ENCODE data around the gene PPP2R2C. TPM values are rescaled to one million over a fixed set of nuclear protein-coding genes. Genes with fewer than 3 reads are reported as not detected.

Gene PPP2R2C
- total RNA-seq, 1 experiment from 2014 or later: not detected

- H3K4me1 ChIP-seq: no peaks in the 10 kb centered on the region
- Mint-ChIP-seq H3K27ac (ENCODE audit: unreplicated experiment) (no peak overlapping the region), H3K4me1 (ENCODE audit: low read depth, unreplicated experiment) (no peaks in the 10 kb centered on the region), H3K36me3 (ENCODE audit: insufficient read depth, unreplicated experiment) (no peaks in the 10 kb centered on the region), H3K9me3 (ENCODE audit: unreplicated experiment) (no peaks in the 10 kb centered on the region), H3K27me3 (ENCODE audit: insufficient read depth, unreplicated experiment) (peaks cover 6% of the 10 kb centered on the region), H3K4me3 (ENCODE audit: unreplicated experiment) (no peak overlapping the region)
- TF ChIP-seq CTCF (IDR thresholded peaks at IDR 0.05; ENCODE audit: insufficient read depth in 1 of 2, low read depth in 1 of 2, low read length in 1 of 2, severe bottlenecking in 1 of 2, unreplicated experiment in 1 of 2): no peak
- ChIA-PET CTCF (interaction anchor here (7.0 kb wide), 1 partner anchor 74 kb away, joined by 88 read pairs; no protein-coding TSS in a partner anchor), POLR2A (no interaction called here)
- no peak for DNase-seq
- no peaks in the 10 kb centered on the region for H3K36me3 ChIP-seq (ENCODE audit: control insufficient read depth, insufficient read depth, low read length)
- H3K9me3 ChIP-seq: no peaks in the 10 kb centered on the region
- no peaks in the 10 kb centered on the region for H3K27me3 ChIP-seq (replicated peaks; ENCODE audit: control insufficient read depth, insufficient read depth, low read length)
- H3K4me3 ChIP-seq (ENCODE audit: low read depth, low read length): no peak overlapping the region
- BruUV-seq (replicated peaks): no TSS peak
- intact Hi-C loops (cut with micrococcal nuclease; ENCODE audit: unreplicated experiment): loop anchor here (10.0 kb wide), 1 partner anchor 331 kb away; no protein-coding TSS in a partner anchor
These were observed 146.6 kb downstream of the PPP2R2C start for GRCh38 chr4:6325788-6326290.

- no peak overlapping the region for H3K4me3 Mint-ChIP-seq (ENCODE audit: unreplicated experiment)
These were observed 147.2 kb downstream of the PPP2R2C start for GRCh38 chr4:6324999-6325787.

More at GRCh38 chr4:6324999-6325787, 147.2 kb downstream of the PPP2R2C start:
- Mint-ChIP-seq H3K27ac (ENCODE audit: unreplicated experiment) (no peak overlapping the region), H3K9me3 (ENCODE audit: unreplicated experiment) (no peaks in the 10 kb centered on the region), H3K27me3 (ENCODE audit: insufficient read depth, unreplicated experiment) (peaks cover 6% of the 10 kb centered on the region), H3K36me3 (ENCODE audit: insufficient read depth, unreplicated experiment) (no peaks in the 10 kb centered on the region), H3K4me1 (ENCODE audit: low read depth, unreplicated experiment) (no peaks in the 10 kb centered on the region)
- CTCF ChIA-PET: interaction anchor here (1.0 to 1.5 kb wide), 3 partner anchors 61 to 74 kb away, joined by 4 read pairs; no protein-coding TSS in a partner anchor
- no peaks in the 10 kb centered on the region for H3K27me3 ChIP-seq (replicated peaks; ENCODE audit: control insufficient read depth, insufficient read depth, low read length)
- intact Hi-C loops (cut with micrococcal nuclease; ENCODE audit: unreplicated experiment): loop anchor here (10.0 kb wide), 1 partner anchor 330 kb away; no protein-coding TSS in a partner anchor
- H3K36me3 ChIP-seq (ENCODE audit: control insufficient read depth, insufficient read depth, low read length): no peaks in the 10 kb centered on the region
- H3K4me1 ChIP-seq: no peaks in the 10 kb centered on the region
- BruUV-seq (replicated peaks): no TSS peak
- no peak for TF ChIP-seq CTCF (IDR thresholded peaks at IDR 0.05; ENCODE audit: insufficient read depth in 1 of 2, low read depth in 1 of 2, low read length in 1 of 2, severe bottlenecking in 1 of 2, unreplicated experiment in 1 of 2)
- no peak overlapping the region for H3K4me3 ChIP-seq (ENCODE audit: low read depth, low read length)
- no peaks in the 10 kb centered on the region for H3K9me3 ChIP-seq
- POLR2A ChIA-PET: no interaction called here
- DNase-seq: no peak
